HG03565 (cell line): ENCODE measurements around the gene ARSJ.

Experiments
- ATAC-seq: cut with Tn5 transposase; IDR thresholded peaks from one replicate; pipeline ENCODE4 v1.9.1; 2021; ENCODE audit warnings: mild to moderate bottlenecking, moderate library complexity; ENCODE audit not compliant: unreplicated experiment

The ARSJ gene

GRCh38 chr4:113905301-113905700 lies 74.1 kb downstream of the ARSJ start:
- ATAC-seq, result no peak

DNA sequence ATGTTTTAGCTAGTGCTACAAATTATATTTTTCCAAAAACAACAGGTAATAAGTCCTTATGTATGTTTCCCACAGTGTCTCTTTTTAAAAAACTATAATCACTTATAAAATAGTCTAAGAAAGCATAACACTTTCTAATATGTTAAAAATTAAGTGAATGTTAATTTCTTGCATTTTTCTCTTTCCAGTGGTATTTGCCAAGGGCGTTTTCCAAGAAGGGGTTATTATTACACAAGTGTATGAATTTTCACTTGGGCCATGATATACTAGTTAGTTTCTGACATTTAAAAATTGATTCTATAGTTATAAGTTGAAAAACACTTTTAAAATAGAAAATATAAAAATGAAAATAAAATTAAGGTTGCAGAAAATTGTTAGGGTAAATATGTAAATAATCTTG lies 74.6 kb downstream of the ARSJ start:
- no peak for ATAC-seq

GRCh38 chr4:113901994-113902787 lies 77.3 kb downstream of the ARSJ start:
- ATAC-seq, result no peak

- peak; percentile 89 for ATAC-seq
Observed at GRCh38 chr4:113899271-113900070, 80.0 kb downstream of the ARSJ start.

DNA sequence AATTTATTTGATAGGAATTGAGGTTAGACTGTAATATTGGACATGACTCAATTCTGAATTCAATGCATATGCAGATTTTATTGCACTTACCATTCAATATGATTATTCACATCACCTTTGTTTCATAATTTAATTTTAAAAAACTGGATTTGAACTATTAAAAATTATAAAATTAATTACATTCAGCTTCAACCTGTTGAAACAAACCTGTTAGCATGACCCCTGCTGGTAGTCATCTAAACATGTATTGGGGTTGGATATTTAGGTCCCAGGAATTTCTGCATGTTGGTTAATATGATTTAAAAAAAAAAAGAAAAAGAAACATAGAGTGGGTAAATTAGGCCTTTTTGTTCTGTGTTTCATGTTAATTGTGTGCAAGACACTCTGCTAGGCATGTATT lies 85.9 kb downstream of the ARSJ start:
- ATAC-seq, result no peak

DNA sequence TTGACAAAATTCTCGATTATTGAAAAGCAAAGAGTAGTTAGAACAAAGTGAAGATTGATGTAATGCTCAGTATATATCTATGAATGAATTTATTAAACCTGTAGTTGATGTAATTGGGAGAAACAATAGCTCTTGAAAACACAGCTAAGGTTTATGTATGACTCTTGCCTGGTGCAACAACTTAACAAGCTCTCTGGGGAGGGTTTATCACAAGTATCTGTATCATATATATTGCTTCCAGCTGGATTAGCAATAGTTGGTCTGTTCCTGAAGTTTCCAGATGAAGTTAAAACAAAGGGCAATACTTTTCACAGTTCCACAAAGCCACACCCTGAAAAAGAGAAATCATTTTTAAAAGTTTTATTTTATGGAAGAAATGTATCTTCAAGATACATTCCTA lies 91.4 kb downstream of the ARSJ start:
- no peak for ATAC-seq

DNA sequence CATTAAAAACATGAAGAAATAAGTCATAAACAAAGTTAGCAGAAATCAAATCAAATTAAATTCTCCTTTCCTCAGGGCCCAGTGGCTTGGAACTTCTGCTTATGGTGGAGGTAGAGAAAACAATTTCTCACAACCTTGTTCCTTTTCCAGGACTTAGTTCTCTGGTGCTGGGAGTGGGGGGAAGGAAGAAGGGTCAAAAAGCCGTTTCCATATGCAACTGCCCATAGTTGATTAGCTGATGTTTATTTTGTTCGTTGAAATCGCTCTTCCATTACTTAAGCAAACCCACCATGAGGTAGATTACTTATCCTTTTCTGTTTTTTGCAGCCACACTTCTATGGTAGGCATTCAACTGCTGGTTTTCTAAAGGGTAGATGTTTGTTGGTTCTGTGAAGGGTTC lies 94.2 kb downstream of the ARSJ start:
- no peak for ATAC-seq

GRCh38 chr4:113884655-113885054 lies 94.8 kb downstream of the ARSJ start:
- ATAC-seq, result no peak

- no peak for ATAC-seq
Observed at GRCh38 chr4:113882668-113883067, 96.8 kb downstream of the ARSJ start.

DNA sequence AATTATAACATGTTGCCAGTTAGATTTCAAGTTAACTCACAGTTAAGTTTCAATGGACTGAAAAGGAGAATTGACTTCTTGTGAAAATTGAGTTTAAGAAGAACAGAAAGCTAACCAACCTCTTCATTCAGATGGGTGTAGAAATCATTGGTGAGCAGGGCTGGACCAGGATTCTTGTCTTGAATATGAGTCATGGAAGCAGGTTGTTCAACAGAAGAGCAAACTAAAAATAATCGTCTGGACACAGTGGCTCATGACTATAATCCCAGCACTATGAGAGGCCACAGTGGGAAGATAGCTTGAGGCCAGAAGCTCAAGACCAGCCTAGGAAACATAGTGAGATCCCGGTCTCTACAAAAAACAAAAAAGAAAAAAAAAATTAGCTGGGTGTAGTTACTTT lies 98.2 kb downstream of the ARSJ start:
- no peak for ATAC-seq

- no peak for ATAC-seq
Observed at GRCh38 chr4:113880240-113881028, 99.0 kb downstream of the ARSJ start.

DNA sequence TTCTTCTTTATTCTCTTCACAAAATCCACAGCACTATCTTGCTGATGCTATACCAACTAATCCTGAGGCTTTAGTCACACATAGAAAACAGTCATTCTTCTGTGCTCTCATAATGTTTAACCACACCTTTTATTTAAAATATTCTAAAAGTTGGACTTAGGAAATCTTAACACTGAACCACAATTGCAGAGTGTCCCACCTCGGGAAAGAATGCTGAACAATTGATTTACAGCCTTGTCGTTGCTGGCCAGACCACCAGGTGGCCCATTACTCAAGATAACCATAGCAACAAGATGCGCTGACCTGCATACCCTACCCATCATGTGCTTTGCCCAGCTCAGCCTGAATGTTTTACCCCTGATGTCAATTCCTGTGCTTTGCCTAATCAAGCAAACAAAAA lies 100.8 kb downstream of the ARSJ start:
- no peak for ATAC-seq

GRCh38 chr4:113874480-113874879 lies 105.0 kb downstream of the ARSJ start:
- no peak for ATAC-seq

DNA sequence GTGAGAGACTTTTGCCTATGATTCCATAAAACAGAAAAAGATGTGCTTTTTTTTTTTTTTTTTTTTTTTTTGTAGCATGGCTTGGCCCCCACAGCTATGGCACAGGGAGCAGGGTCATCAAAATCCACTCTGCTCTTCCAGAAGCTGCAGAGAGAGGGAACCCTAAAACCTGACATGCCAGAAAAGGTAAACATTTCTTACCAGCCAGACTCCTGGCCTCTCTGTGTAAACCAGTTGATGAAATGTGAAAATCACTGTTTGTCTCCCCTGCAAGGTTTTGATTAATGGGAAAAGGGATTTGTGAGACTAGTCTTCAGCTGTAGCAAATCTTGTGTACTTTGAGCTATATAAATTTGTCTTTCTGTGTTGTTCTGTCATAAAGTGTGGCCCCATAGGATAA lies 105.9 kb downstream of the ARSJ start:
- ATAC-seq, result no peak

- ATAC-seq, result no peak
Observed at GRCh38 chr4:113872426-113873260, 106.8 kb downstream of the ARSJ start.

DNA sequence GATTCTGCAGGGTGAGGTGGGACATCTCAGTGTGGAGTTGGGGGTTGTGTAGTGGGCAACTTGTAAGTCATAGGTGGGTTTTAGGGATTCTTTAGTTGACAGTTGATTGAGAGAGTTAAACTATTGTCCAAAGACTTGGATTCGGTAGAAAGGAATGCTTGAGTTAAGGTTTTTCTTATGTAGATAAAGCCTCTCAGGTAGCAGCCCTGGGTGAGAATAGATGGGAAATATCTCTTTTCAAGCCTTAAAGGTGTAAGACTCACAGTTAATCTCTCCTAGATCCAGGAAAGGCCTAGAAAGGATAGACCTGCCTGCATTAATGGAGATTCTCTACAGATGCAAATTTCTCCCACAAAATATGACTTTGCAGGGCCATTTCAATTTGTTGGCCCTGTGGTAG lies 108.4 kb downstream of the ARSJ start:
- ATAC-seq, result no peak

DNA sequence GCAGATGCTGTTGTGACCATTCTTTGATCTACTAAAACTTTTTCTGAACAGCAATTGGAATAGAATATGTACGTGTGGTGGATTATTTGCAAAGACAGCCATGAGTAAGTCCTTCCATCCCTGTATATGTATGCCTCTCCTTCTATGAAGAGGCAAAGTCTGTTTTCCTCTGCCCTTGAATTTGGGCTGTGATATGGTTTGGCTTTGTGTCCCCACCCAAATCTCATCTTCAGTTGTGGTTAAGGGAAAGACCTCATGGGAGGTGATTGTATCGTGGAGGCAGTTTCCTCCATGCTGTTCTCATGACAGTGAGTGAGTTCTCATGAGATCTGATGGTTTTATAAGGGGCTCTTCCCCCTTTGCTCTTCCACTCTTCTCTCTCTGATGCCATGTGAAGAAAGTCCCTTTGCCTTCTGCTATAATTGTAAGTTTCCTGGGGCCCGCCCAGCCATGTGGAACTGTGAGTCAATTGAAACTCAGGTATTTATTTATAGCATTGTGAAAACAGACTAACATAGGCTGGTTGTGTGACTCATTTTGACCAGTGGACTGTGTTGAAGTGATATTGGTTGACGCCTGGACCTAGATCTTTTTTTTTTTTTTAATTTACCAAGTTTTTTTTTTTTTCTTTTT lies 109.6 kb downstream of the ARSJ start:
- peak; percentile 97 for ATAC-seq

DNA sequence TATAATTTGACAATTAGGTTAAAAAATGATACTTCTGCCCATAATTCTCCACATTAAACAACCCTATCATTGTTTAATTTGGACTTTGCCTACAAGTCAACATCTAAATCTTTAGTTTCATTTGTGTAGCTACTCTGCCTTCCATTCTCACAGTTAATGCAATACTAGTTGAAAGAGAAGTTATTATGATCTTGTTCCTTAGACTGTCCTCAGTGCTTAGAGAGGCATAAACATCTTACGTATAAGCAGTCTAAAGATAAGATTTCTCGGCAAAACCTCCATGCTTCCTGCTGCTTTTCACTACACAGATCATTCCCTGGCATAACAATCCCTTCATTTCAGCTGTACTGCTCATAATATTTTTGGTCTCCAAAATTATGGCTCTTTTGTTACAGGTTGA lies 112.8 kb downstream of the ARSJ start:
- ATAC-seq, result no peak

DNA sequence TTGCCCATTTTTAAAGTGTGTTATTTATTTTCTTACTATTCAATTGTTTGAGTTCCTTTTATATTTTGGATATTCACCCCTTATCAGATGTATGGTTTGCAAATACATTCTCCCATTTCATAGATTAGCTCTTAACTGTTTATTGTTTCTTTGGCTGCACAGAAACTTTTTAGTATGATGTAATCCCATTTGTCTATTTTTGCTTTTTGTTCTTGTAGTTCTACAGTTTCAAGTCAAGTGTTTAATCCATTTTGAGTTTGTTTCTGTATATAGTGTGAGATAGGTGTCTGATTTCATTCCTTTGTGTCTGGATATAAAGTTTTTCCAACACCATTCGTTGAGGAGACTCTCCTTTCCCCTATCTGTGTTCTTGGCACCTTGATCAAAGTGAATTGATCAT lies 120.5 kb downstream of the ARSJ start:
- ATAC-seq, result no peak

- ATAC-seq, result no peak
Observed at GRCh38 chr4:113851816-113852215, 127.6 kb downstream of the ARSJ start.
